GM21526 (cell line): Measurements from ENCODE around the gene BRD1.
"Not testable (repeated sequence)": the region's sequence is repeated elsewhere in the genome, so short reads cannot be mapped to it uniquely, and the experiment has no call there.

Experiments used
- ATAC-seq: cut with Tn5 transposase; IDR thresholded peaks from one replicate; pipeline ENCODE4 v1.9.1; 2021; ENCODE audit warnings: moderate library complexity; ENCODE audit not compliant: unreplicated experiment, low FRiP score

Gene BRD1

GRCh38 chr22:49771266-49772065 lies 56.2 kb downstream of the BRD1 start:
- no peak for ATAC-seq

- no peak for ATAC-seq
These were observed 57.0 kb downstream of the BRD1 start for GRCh38 chr22:49770547-49771265.

GRCh38 chr22:49769691-49770546 lies 57.8 kb downstream of the BRD1 start:
- ATAC-seq: no peak

GRCh38 chr22:49768951-49769690 lies 58.6 kb downstream of the BRD1 start:
- ATAC-seq: no peak

- ATAC-seq: no peak
These were observed 59.4 kb downstream of the BRD1 start for GRCh38 chr22:49768077-49768910.

GRCh38 chr22:49767355-49768062 lies 60.2 kb downstream of the BRD1 start:
- no peak for ATAC-seq

- ATAC-seq: no peak
These were observed 61.7 kb downstream of the BRD1 start for GRCh38 chr22:49765951-49766350.

GRCh38 chr22:49765091-49765771 lies 62.4 kb downstream of the BRD1 start:
- no peak for ATAC-seq

GRCh38 chr22:49764127-49764581 lies 63.5 kb downstream of the BRD1 start:
- no peak for ATAC-seq

- ATAC-seq: no peak
These were observed 64.0 kb downstream of the BRD1 start for GRCh38 chr22:49763696-49764095.

- no peak for ATAC-seq
These were observed 64.5 kb downstream of the BRD1 start for GRCh38 chr22:49763138-49763537.

- ATAC-seq: not testable (repeated sequence)
These were observed 65.1 kb downstream of the BRD1 start for GRCh38 chr22:49762571-49762970.

GRCh38 chr22:49761836-49762235 lies 65.8 kb downstream of the BRD1 start:
- no peak for ATAC-seq

GRCh38 chr22:49760630-49761571 lies 66.8 kb downstream of the BRD1 start:
- ATAC-seq: no peak

- no peak for ATAC-seq
These were observed 67.4 kb downstream of the BRD1 start for GRCh38 chr22:49760280-49760629.

GRCh38 chr22:49756676-49757075 lies 71.0 kb downstream of the BRD1 start:
- no peak for ATAC-seq

GRCh38 chr22:49756201-49756600 lies 71.5 kb downstream of the BRD1 start:
- ATAC-seq: no peak
